Measurements from ENCODE around the gene LYRM4. TPM values are rescaled to one million over a fixed set of nuclear protein-coding genes. Genes with fewer than 3 reads are reported as not detected.

LYRM4 gene
- total RNA-seq, 2 experiments from 2014 or later = 28.9 to 29.8 TPM

- H3K9me3 Mint-ChIP-seq (ENCODE audit: insufficient read depth) = no peaks in the 10 kb centered on the region
- CTCF ChIA-PET = interaction anchor here (4.3 to 4.5 kb wide), 2 partner anchors 44 to 115 kb away, joined by 19 to 22 read pairs; no protein-coding TSS in a partner anchor
- H3K4me1 Mint-ChIP-seq (ENCODE audit: low read depth) = peaks cover 33% of the 10 kb centered on the region
- DNase-seq (no peak), ATAC-seq (no peak)
- H3K27ac Mint-ChIP-seq = peak overlapping the region; percentile 100
- H3K27me3 Mint-ChIP-seq (ENCODE audit: low read depth) = no peaks in the 10 kb centered on the region
- peaks cover 22% of the 10 kb centered on the region for H3K36me3 Mint-ChIP-seq (ENCODE audit: low read depth)
- H3K4me3 Mint-ChIP-seq = peak overlapping the region; percentile 99
- POLR2A ChIA-PET = interaction anchor here (0.8 to 0.9 kb wide), 2 partner anchors 84 to 116 kb away, joined by 3 to 4 read pairs; no protein-coding TSS in a partner anchor
Observed at GRCh38 chr6:5259428-5259827, 1.3 kb downstream of the LYRM4 start.

DNA sequence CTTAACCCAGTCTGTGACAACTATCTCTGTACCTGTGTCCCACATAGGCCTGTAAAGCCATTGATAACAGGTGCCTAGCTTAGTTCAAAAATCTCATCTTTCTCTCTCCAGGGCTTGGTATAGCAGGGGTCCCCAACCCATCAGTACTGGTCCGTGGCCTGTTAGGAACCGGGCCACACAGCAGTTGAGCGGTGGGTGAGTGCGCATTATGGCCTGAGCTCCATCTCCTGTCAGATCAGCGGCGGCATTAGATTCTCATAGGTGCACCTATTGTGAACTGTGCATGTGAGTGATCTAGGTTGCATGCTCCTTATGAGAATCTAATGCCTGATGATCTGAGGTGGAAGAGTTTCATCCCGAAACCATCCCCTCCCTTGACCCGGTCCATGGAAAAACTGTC, 3.4 kb downstream of the LYRM4 start:
- H3K9me3 Mint-ChIP-seq (ENCODE audit: insufficient read depth) = no peaks in the 10 kb centered on the region
- ATAC-seq (no peak), DNase-seq (no peak)
- H3K36me3 Mint-ChIP-seq (ENCODE audit: low read depth) = peaks cover 36% of the 10 kb centered on the region
- CTCF ChIA-PET = interaction anchor here (0.8 to 4.3 kb wide), 6 partner anchors 42 to 113 kb away, joined by 3 to 19 read pairs (median 4); no protein-coding TSS in a partner anchor
- peak overlapping the region; percentile 48 for H3K27ac Mint-ChIP-seq
- H3K4me3 Mint-ChIP-seq = no peak overlapping the region
- H3K4me1 Mint-ChIP-seq (ENCODE audit: low read depth) = peaks cover 29% of the 10 kb centered on the region
- POLR2A ChIA-PET = interaction anchor here (1.5 kb wide), 1 partner anchor 83 kb away, joined by 6 read pairs; no protein-coding TSS in a partner anchor
- no peaks in the 10 kb centered on the region for H3K27me3 Mint-ChIP-seq (ENCODE audit: low read depth)

DNA sequence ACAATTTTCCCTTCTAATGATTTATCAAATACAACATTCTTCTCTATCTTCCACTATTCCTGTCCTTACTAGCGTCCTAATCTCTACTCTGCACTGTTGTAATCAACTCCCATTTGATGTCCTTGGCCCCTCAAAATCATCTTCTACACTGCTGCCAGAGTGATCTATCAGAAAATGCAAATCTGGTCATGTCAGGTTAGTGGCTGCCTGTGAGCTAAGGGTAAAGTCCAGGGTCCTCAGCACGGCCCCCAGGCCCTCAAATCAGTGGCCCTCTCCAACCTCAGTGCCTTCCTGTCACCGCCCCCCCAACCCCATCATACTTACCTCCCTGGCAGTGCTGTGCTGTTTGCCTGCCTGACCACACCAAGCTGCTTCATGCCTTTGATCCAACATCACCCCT, 3.8 kb downstream of the LYRM4 start:
- peaks cover 28% of the 10 kb centered on the region for H3K4me1 Mint-ChIP-seq (ENCODE audit: low read depth)
- ATAC-seq = no peak
- CTCF ChIA-PET = interaction anchor here (0.8 to 4.3 kb wide), 6 partner anchors 21 to 113 kb away, joined by 3 to 19 read pairs (median 4); no protein-coding TSS in a partner anchor
- H3K36me3 Mint-ChIP-seq (ENCODE audit: low read depth) = peaks cover 39% of the 10 kb centered on the region
- no peak overlapping the region for H3K27ac Mint-ChIP-seq
- H3K4me3 Mint-ChIP-seq = no peak overlapping the region
- H3K9me3 Mint-ChIP-seq (ENCODE audit: insufficient read depth) = no peaks in the 10 kb centered on the region
- DNase-seq = no peak
- POLR2A ChIA-PET = interaction anchor here (1.5 kb wide), 1 partner anchor 83 kb away, joined by 6 read pairs; no protein-coding TSS in a partner anchor
- no peaks in the 10 kb centered on the region for H3K27me3 Mint-ChIP-seq (ENCODE audit: low read depth)

- CTCF ChIA-PET = interaction anchor here (3.6 kb wide), 1 partner anchor 108 kb away, joined by 21 read pairs; no protein-coding TSS in a partner anchor
Observed at GRCh38 chr6:5250911-5251310, 9.8 kb downstream of the LYRM4 start.

GRCh38 chr6:5250451-5250850, 10.3 kb downstream of the LYRM4 start:
- H3K27ac Mint-ChIP-seq = no peak overlapping the region
- ATAC-seq (no peak), DNase-seq (no peak)
- peaks cover 32% of the 10 kb centered on the region for H3K36me3 Mint-ChIP-seq (ENCODE audit: low read depth)
- H3K9me3 Mint-ChIP-seq (ENCODE audit: insufficient read depth) = no peaks in the 10 kb centered on the region
- ChIA-PET CTCF (no interaction called here), POLR2A (no interaction called here)
- H3K27me3 Mint-ChIP-seq (ENCODE audit: low read depth) = no peaks in the 10 kb centered on the region
- no peaks in the 10 kb centered on the region for H3K4me1 Mint-ChIP-seq (ENCODE audit: low read depth)
- H3K4me3 Mint-ChIP-seq = no peak overlapping the region

More at GRCh38 chr6:5250911-5251310, 9.8 kb downstream of the LYRM4 start:
- no peaks in the 10 kb centered on the region for H3K27me3 Mint-ChIP-seq (ENCODE audit: low read depth)
- H3K4me1 Mint-ChIP-seq (ENCODE audit: low read depth) = no peaks in the 10 kb centered on the region
- no peak overlapping the region for H3K27ac Mint-ChIP-seq
- H3K36me3 Mint-ChIP-seq (ENCODE audit: low read depth) = peaks cover 32% of the 10 kb centered on the region
- ATAC-seq (no peak), DNase-seq (no peak)
- H3K4me3 Mint-ChIP-seq = no peak overlapping the region
- POLR2A ChIA-PET = no interaction called here
- no peaks in the 10 kb centered on the region for H3K9me3 Mint-ChIP-seq (ENCODE audit: insufficient read depth)

DNA sequence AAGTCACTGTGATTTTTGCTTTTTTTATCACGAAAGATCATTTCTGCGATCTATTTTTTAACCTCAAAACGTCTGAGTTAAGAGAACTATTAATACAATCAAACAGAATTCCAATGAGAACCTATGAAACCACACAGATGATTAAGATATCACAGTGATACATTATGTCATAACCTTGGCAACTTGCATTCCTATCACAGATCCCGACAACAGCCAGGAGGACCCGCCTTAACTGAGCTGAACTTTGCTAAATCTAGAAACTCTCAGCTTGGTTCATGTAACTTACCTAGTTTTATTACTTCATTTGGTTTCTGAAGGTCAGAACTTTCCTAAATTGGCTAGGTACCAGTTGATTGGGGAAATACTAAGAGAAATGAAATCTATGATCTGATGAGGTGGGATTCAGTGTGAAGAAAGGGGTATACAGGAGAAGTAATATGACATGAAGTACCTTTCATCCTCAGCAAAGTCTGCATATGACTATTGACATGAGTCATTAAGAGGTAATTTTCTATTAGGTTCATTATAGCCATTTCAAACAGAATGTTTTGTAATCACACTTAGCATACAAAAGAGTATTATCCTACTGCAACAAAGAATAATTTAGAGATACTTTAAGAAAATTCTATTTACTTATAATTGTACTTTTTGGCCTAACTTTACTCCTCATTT, 11.2 kb downstream of the LYRM4 start:
- no peak for DNase-seq
- H3K27ac Mint-ChIP-seq = no peak overlapping the region
- ChIA-PET CTCF (interaction anchor here (2.6 kb wide), 1 partner anchor 106 kb away, joined by 14 read pairs; no protein-coding TSS in a partner anchor), POLR2A (no interaction called here)
- H3K27me3 Mint-ChIP-seq (ENCODE audit: low read depth) = no peaks in the 10 kb centered on the region
- no peak overlapping the region for H3K4me3 Mint-ChIP-seq
- peaks cover 27% of the 10 kb centered on the region for H3K36me3 Mint-ChIP-seq (ENCODE audit: low read depth)
- no peaks in the 10 kb centered on the region for H3K4me1 Mint-ChIP-seq (ENCODE audit: low read depth)
- no peaks in the 10 kb centered on the region for H3K9me3 Mint-ChIP-seq (ENCODE audit: insufficient read depth)
- no peak for ATAC-seq

DNA sequence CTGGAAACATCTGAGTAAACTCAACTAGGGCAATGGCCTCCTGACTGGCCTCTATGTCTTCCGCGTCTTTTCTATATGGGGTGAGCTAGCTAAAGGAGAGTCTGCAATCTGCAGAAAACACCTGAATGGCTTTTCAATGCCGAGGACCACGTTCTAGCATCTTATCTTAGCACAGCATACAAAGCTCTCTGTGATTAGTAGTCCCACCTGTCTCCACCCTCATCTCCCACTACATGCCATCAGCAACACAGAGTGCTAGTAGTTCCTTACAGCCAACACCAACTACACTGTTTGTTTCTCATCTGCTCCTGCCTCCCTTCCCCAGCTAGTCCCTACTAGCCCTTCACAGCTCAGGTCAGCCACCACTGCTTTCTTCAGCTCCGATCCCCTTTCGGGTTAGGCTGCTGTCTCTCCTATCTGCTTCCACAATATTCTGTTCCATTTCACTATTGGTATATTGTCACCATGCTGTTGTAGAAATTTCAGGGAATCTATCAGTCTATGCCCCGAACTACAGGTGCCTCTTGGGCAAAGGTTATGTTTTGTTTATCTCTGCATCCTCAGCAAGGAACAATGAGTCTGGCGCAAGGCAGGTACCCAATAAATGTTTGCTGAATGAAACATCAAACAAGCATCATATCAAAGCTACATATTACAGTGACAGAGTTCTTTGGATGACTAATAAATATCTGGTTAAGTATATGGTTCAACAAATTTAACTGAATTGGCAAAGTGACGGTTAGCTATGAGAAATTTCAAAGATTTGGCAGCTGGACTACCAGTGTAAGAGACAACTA, 12.2 kb downstream of the LYRM4 start:
- ATAC-seq (no peak), DNase-seq (no peak)
- H3K27ac Mint-ChIP-seq = no peak overlapping the region
- no peaks in the 10 kb centered on the region for H3K4me1 Mint-ChIP-seq (ENCODE audit: low read depth)
- no peaks in the 10 kb centered on the region for H3K9me3 Mint-ChIP-seq (ENCODE audit: insufficient read depth)
- POLR2A ChIA-PET = no interaction called here
- no peaks in the 10 kb centered on the region for H3K27me3 Mint-ChIP-seq (ENCODE audit: low read depth)
- CTCF ChIA-PET = interaction anchor here (2.6 kb wide), 1 partner anchor 104 kb away, joined by 14 read pairs; no protein-coding TSS in a partner anchor
- H3K36me3 Mint-ChIP-seq (ENCODE audit: low read depth) = peaks cover 20% of the 10 kb centered on the region
- no peak overlapping the region for H3K4me3 Mint-ChIP-seq

- CTCF ChIA-PET = interaction anchor here (2.6 kb wide), 1 partner anchor 103 kb away, joined by 14 read pairs; no protein-coding TSS in a partner anchor
- no peak overlapping the region for H3K27ac Mint-ChIP-seq
- no peak for DNase-seq
- no peaks in the 10 kb centered on the region for H3K9me3 Mint-ChIP-seq (ENCODE audit: insufficient read depth)
- H3K4me3 Mint-ChIP-seq = no peak overlapping the region
- no peak for ATAC-seq
- H3K27me3 Mint-ChIP-seq (ENCODE audit: low read depth) = no peaks in the 10 kb centered on the region
- POLR2A ChIA-PET = no interaction called here
- peaks cover 10% of the 10 kb centered on the region for H3K36me3 Mint-ChIP-seq (ENCODE audit: low read depth)
- no peaks in the 10 kb centered on the region for H3K4me1 Mint-ChIP-seq (ENCODE audit: low read depth)
Observed at GRCh38 chr6:5247201-5247600, 13.5 kb downstream of the LYRM4 start.

GRCh38 chr6:5246141-5247097, 14.3 kb downstream of the LYRM4 start:
- CTCF ChIA-PET = interaction anchor here (2.6 kb wide), 1 partner anchor 102 kb away, joined by 14 read pairs; no protein-coding TSS in a partner anchor
- ATAC-seq = no peak
- POLR2A ChIA-PET = no interaction called here

DNA sequence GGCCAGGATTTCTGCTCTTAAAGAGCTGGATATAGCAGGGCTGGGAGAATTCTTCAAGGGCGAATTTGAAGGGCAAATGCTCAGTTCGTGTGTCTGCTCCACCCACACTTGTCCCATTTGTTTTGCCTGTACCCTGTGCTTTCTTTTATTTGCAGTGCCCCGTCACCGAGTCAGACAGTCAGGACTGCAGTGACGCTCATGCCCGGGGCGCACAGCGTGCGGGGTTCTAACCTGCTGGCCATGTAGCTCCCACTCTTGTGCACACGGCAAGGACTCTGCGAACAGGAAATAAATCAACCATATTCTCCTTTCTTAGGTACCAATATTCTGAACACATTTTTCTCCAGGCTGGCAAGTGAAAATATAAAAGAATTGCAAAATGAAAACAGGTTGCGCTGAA, 17.7 kb downstream of the LYRM4 start:
- DNase-seq = no peak
- no peaks in the 10 kb centered on the region for H3K27me3 Mint-ChIP-seq (ENCODE audit: low read depth)
- ATAC-seq = no peak

More at GRCh38 chr6:5246141-5247097, 14.3 kb downstream of the LYRM4 start:
- no peak overlapping the region for H3K4me3 Mint-ChIP-seq
- H3K4me1 Mint-ChIP-seq (ENCODE audit: low read depth) = no peaks in the 10 kb centered on the region
- H3K9me3 Mint-ChIP-seq (ENCODE audit: insufficient read depth) = no peaks in the 10 kb centered on the region
- no peak overlapping the region for H3K27ac Mint-ChIP-seq
- peaks cover 6% of the 10 kb centered on the region for H3K36me3 Mint-ChIP-seq (ENCODE audit: low read depth)
- DNase-seq = no peak
- H3K27me3 Mint-ChIP-seq (ENCODE audit: low read depth) = no peaks in the 10 kb centered on the region

GRCh38 chr6:5241252-5241651, 19.5 kb downstream of the LYRM4 start:
- no peak overlapping the region for H3K4me3 Mint-ChIP-seq
- ATAC-seq (no peak), DNase-seq (no peak)
- CTCF ChIA-PET = interaction anchor here (0.6 to 1.3 kb wide), 2 partner anchors 10 to 98 kb away, joined by 4 read pairs; no protein-coding TSS in a partner anchor
- H3K4me1 Mint-ChIP-seq (ENCODE audit: low read depth) = no peaks in the 10 kb centered on the region
- POLR2A ChIA-PET = no interaction called here
- no peaks in the 10 kb centered on the region for H3K9me3 Mint-ChIP-seq (ENCODE audit: insufficient read depth)
- no peak overlapping the region for H3K27ac Mint-ChIP-seq
- no peaks in the 10 kb centered on the region for H3K36me3 Mint-ChIP-seq (ENCODE audit: low read depth)
- no peaks in the 10 kb centered on the region for H3K27me3 Mint-ChIP-seq (ENCODE audit: low read depth)

More for the DNA sequence above, 17.7 kb downstream of the LYRM4 start:
- Mint-ChIP-seq H3K36me3 (ENCODE audit: low read depth) (no peaks in the 10 kb centered on the region), H3K27ac (no peak overlapping the region), H3K4me3 (no peak overlapping the region), H3K4me1 (ENCODE audit: low read depth) (no peaks in the 10 kb centered on the region), H3K9me3 (ENCODE audit: insufficient read depth) (no peaks in the 10 kb centered on the region)
- CTCF ChIA-PET = no interaction called here
- POLR2A ChIA-PET = no interaction called here

All from activated CD8-positive, alpha-beta T cell treated with anti-CD3 and anti-CD28 coated beads, Interleukin-2, amount 10 ng/mL, durations not matched to agents 7 days and 5 days (primary cell).